GM12878 (cell line): ENCODE data around the gene TMEM266. TPM values are rescaled to one million over a fixed set of nuclear protein-coding genes. Genes with fewer than 3 reads are reported as not detected.

Experiments
- ATAC-seq: fragments of 200-7000 bp; cut with Tn5 transposase; 3 replicates; pipeline ENCODE4 v1.9.1; 2020; ENCODE audit warnings: mild to moderate bottlenecking, moderate library complexity
- BruUV-seq: library from RNA; stranded (reverse); fragments of 400-500 nt; replicated peaks from 2 replicates; lab custom pipeline; 2021; lab: Mats Ljungman, UMichigan
- CTCF ChIA-PET: fragments of 300-600 bp; sonication (Branson Sonifier 250); formaldehyde crosslinking; extraction: SDS; loops from one replicate; lab custom pipeline; 2021; ENCODE audit warnings: inconsistent platforms; lab: Yijun Ruan, JAX
- POLR2A ChIA-PET: fragments of 350-600 bp; formaldehyde crosslinking; extraction: SDS; loops from one replicate; lab custom pipeline; 2021; ENCODE audit warnings: inconsistent platforms; lab: Charles Lee
- RAD21 ChIA-PET: fragments of 300-600 bp; sonication (Branson Sonifier 250); formaldehyde crosslinking; loops from one replicate; lab custom pipeline; 2023; ENCODE audit warnings: antibody characterized with exemption; ENCODE audit not compliant: unreplicated experiment; lab: Charles Lee
- SMC1A ChIA-PET: fragments of 300-600 bp; sonication (Branson Sonifier 250); formaldehyde crosslinking; loops from one replicate; lab custom pipeline; 2023; ENCODE audit not compliant: unreplicated experiment, uncharacterized antibody; lab: Charles Lee
- DNase-seq: peaks from one replicate; pipeline ENCODE4 v3.0.0-alpha.2; 2011; ENCODE audit warnings: low read depth, low spot score
- FAIRE-seq: peaks from 3 replicates; lab custom pipeline; 2011; peaks lifted over from hg19 to GRCh38; lab: Jason Lieb, UNC
- H2AFZ ChIP-seq: 2 replicates; pipeline ENCODE4 v1.6.0; 2011; ENCODE audit warnings: low read depth, low read length, control low read depth; ENCODE audit not compliant: control insufficient read depth
- H3K27ac ChIP-seq: 2 replicates; pipeline ENCODE4 v1.5.1; 2011; ENCODE audit warnings: control low read depth; ENCODE audit not compliant: control insufficient read depth, insufficient read depth
- H3K27me3 ChIP-seq, 2 experiments: replicated peaks in 1 of 2; 2 replicates each; pipeline versions ENCODE4 v1.6.0 to v1.6.1; 2011; ENCODE audit warnings: low read length in 1 of 2; ENCODE audit not compliant: control insufficient read depth in 2 of 2, insufficient read depth in 2 of 2
- H3K36me3 ChIP-seq, 2 experiments: 2 replicates each; pipeline ENCODE4 v1.5.1; 2011; ENCODE audit warnings: low read length in 1 of 2; ENCODE audit not compliant: control insufficient read depth in 2 of 2, insufficient read depth in 2 of 2
- H3K4me1 ChIP-seq: 2 replicates; pipeline ENCODE4 v1.6.1; 2011; ENCODE audit warnings: mild to moderate bottlenecking, low read length, moderate library complexity, mixed read lengths; ENCODE audit not compliant: control insufficient read depth, insufficient read depth
- H3K4me2 ChIP-seq: 2 replicates; pipeline ENCODE4 v1.6.0; 2011; ENCODE audit warnings: control low read depth; ENCODE audit not compliant: control insufficient read depth, insufficient read depth
- H3K4me3 ChIP-seq: fragments of 200-600 bp; sonication (generic); 2 replicates; pipeline ENCODE4 v1.5.1; 2016
- H3K79me2 ChIP-seq: 2 replicates; pipeline ENCODE4 v1.6.0; 2011; ENCODE audit warnings: low read length; ENCODE audit not compliant: control insufficient read depth, insufficient read depth
- H3K9ac ChIP-seq: 2 replicates; pipeline ENCODE4 v1.8.0; 2011; ENCODE audit warnings: low read length, control low read depth, mixed read lengths; ENCODE audit not compliant: control insufficient read depth, insufficient read depth
- H3K9me3 ChIP-seq: replicated peaks from 3 replicates; pipeline ENCODE4 v1.5.1; 2011; ENCODE audit warnings: mild to moderate bottlenecking, low read length; ENCODE audit not compliant: control insufficient read depth, insufficient read depth
- H4K20me1 ChIP-seq: 2 replicates; pipeline ENCODE4 v1.6.0; 2011; ENCODE audit not compliant: control insufficient read depth, insufficient read depth
- ATF7 ChIP-seq: fragments of 450-650 bp; IDR thresholded peaks from 2 replicates; pipeline ENCODE4 v1.6.1; 2016; ENCODE audit warnings: low read depth, mild to moderate bottlenecking
- CTCF ChIP-seq, 3 experiments: IDR thresholded peaks in 2 of 3; conservative IDR thresholded peaks in 1 of 3; 2 replicates each; pipeline ENCODE4 v1.5.1; 2011; ENCODE audit warnings: low read depth in 3 of 3, low read length in 3 of 3, mild to moderate bottlenecking in 3 of 3, control low read depth in 2 of 3, moderate library complexity in 2 of 3, inconsistent platforms in 1 of 3, mixed read lengths in 1 of 3; ENCODE audit not compliant: control insufficient read depth in 2 of 3, insufficient read depth in 1 of 3; ENCODE audit errors: extremely low read depth in 1 of 3
- ETV6 ChIP-seq, 2 experiments: fragments of 450-650 bp in 1 of 2; IDR thresholded peaks in 1 of 2; conservative IDR thresholded peaks in 1 of 2; 2 replicates each; pipeline ENCODE4 v1.6.1; 2014; ENCODE audit warnings: antibody characterized with exemption in 1 of 2, borderline replicate concordance in 1 of 2, low read depth in 1 of 2, mild to moderate bottlenecking in 1 of 2, moderate library complexity in 1 of 2
- HCFC1 ChIP-seq: fragments of 150-350 bp; IDR thresholded peaks from 2 replicates; pipeline ENCODE4 v1.6.1; 2014; ENCODE audit warnings: low read length
- HDAC2 ChIP-seq: fragments of 200-600 bp; sonication (generic); IDR thresholded peaks from 2 replicates; pipeline ENCODE4 v1.6.1; 2017
- LARP7 ChIP-seq: fragments of 450-650 bp; IDR thresholded peaks from 2 replicates; pipeline ENCODE4 v1.6.1; 2017; ENCODE audit warnings: mild to moderate bottlenecking
- MEF2B ChIP-seq: fragments of 450-650 bp; IDR thresholded peaks from 2 replicates; pipeline ENCODE4 v1.6.1; 2018; ENCODE audit warnings: mild to moderate bottlenecking, moderate library complexity; ENCODE audit not compliant: partially characterized antibody, poor library complexity, severe bottlenecking
- MTA2 ChIP-seq: fragments of 450-650 bp; IDR thresholded peaks from 2 replicates; pipeline ENCODE4 v1.6.1; 2016; ENCODE audit warnings: low read depth, mild to moderate bottlenecking, moderate library complexity
- NR2C2 ChIP-seq: IDR thresholded peaks from 2 replicates; pipeline ENCODE4 v1.6.1; 2011; ENCODE audit warnings: borderline replicate concordance, low read depth; ENCODE audit not compliant: control insufficient read depth, insufficient read length
- PAX8 ChIP-seq: fragments of 450-650 bp; IDR thresholded peaks from 2 replicates; pipeline ENCODE4 v1.6.1; 2017; ENCODE audit warnings: mild to moderate bottlenecking, moderate library complexity
- RAD21 ChIP-seq: IDR thresholded peaks from 2 replicates; pipeline ENCODE4 v1.6.1; 2011; ENCODE audit warnings: mild to moderate bottlenecking, low read depth, low read length, moderate library complexity; ENCODE audit not compliant: insufficient read depth
- RAD51 ChIP-seq: fragments of 450-650 bp; IDR thresholded peaks from 2 replicates; pipeline ENCODE4 v1.6.1; 2016; ENCODE audit warnings: moderate library complexity, mild to moderate bottlenecking, inconsistent platforms
- SMC3 ChIP-seq: IDR thresholded peaks from 2 replicates; pipeline ENCODE4 v1.6.1; 2011; ENCODE audit warnings: low read length, improper control_type of control experiment, borderline replicate concordance
- STAT1 ChIP-seq: fragments of 450-650 bp; conservative IDR thresholded peaks from 2 replicates; pipeline ENCODE4 v1.6.1; 2014; ENCODE audit warnings: antibody characterized with exemption, mild to moderate bottlenecking
- WGBS: methylation state at CpG from one replicate; pipeline ENCODE4 v1.1.6; 2016; ENCODE audit warnings: low lambda C conversion rate; ENCODE audit not compliant: insufficient replicate concordance, insufficient coverage; ENCODE audit errors: missing lambda C conversion rate; 5-methylcytosine and 5-hydroxymethylcytosine counted together
- in situ Hi-C: fragments of 300-500 bp; cut with MboI; formaldehyde crosslinking; loops from 9 replicates; pipeline ENCODE4 v1.14.3; 2018; ENCODE audit warnings: mixed read lengths
- intact Hi-C: fragments of 100-400 bp; cut with micrococcal nuclease; formaldehyde crosslinking; loops from one replicate; pipeline ENCODE4 v1.14.2; 2022; ENCODE audit not compliant: unreplicated experiment
- polyA plus RNA-seq, 11 experiments: library from polyadenylated mRNA; depleted of rRNA in 4 of 11; unstranded in 6 of 11; stranded (reverse) in 5 of 11; fragments of >200 nt; fragmentation: Nextera tagmentation in 4 of 11; fragmentation: Illumina TruSeq in 1 of 11; extraction: Ambion mirVana in 4 of 11; extraction: Trizol in 1 of 11; gene quantifications; 1 replicate in 1 of 11; 2 replicates in 10 of 11; pipeline versions ENCODE4 v1.2.1 to v1.2.3, GENCODE V29; 2011 to 2016; ENCODE audit warnings: inconsistent platforms in 2 of 11, missing spikeins in 2 of 11, low read depth in 1 of 11
- total RNA-seq, 4 experiments: library from RNA; depleted of rRNA in 3 of 4; stranded (reverse); fragments of >200 nt in 3 of 4; fragmentation: Illumina TruSeq in 1 of 4; extraction: Trizol in 1 of 4; gene quantifications; 2 replicates each; pipeline versions ENCODE4 v1.2.1 to v1.2.3, GENCODE V29; 2013 to 2021
- TF ChIP-seq, protein P1 (sequence below): fragments of 450-650 bp; formaldehyde crosslinking; IDR thresholded peaks from 2 replicates; pipeline ENCODE4 v1.4.0; 2022; ENCODE audit warnings: mild to moderate bottlenecking, moderate library complexity
- TF ChIP-seq, protein P2 (sequence below): fragments of 450-650 bp; IDR thresholded peaks from 2 replicates; pipeline ENCODE4 v1.6.1; 2017; ENCODE audit warnings: mild to moderate bottlenecking, low read depth, inconsistent platforms; ENCODE audit not compliant: poor library complexity, severe bottlenecking

TMEM266 gene
- total and polyA plus RNA-seq, 10 of the 15 experiments (the other 5 are each of a cell fraction or from before 2014, with no cell fraction given): 0.11 to 0.70 (median 0.39) TPM

DNA sequence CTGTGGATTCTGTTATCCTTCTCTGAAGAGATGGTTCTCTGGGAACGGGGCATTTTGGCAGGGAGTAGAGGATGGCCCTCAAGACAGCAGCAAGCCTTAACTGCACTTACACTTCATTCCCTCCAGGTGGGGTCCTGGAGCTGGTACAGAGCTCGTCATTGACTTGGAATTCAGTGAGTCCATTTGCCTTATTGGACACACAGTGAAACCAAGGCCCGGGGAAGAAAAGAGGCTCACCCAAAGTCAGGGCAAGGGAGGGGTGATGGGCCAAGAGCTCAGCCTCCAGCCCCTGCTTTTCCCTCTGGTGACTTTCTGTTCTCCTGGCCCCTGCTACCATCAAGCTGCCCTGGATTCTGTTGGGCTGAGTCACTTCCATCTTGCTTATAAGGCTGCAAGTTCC is 125.9 kb downstream of the TMEM266 start:
- Histone ChIP-seq H2AFZ (no peak overlapping the region), H4K20me1 (no peaks in the 10 kb centered on the region; the same call in 1 of the 2 replicates), H3K27ac (no peak overlapping the region), H3K79me2 (no peaks in the 10 kb centered on the region), H3K4me1 (peaks cover 18% of the 10 kb centered on the region), H3K4me2 (no peak overlapping the region), H3K9ac (no peak overlapping the region), H3K27me3 (peaks cover 0 to 1% of the 10 kb centered on the region in 2 experiments; a peak in 2 of 4 replicates), H3K36me3 (no peaks in the 10 kb centered on the region), H3K4me3 (no peak overlapping the region), H3K9me3 (no peaks in the 10 kb centered on the region; the same call in 2 of the 3 replicates)
- RAD21 ChIA-PET: interaction anchor here (1.2 to 1.6 kb wide), 3 partner anchors 35 to 681 kb away, joined by 4 to 14 read pairs (median 4); no protein-coding TSS in a partner anchor
- SMC1A ChIA-PET: interaction anchor here (0.8 to 1.4 kb wide), 4 partner anchors 30 to 680 kb away, joined by 3 to 4 read pairs (median 4); no protein-coding TSS in a partner anchor
- BruUV-seq: no TSS peak
- ATAC-seq (peak; percentile 61), FAIRE-seq (no peak), DNase-seq (no peak)
- intact Hi-C loops (no loop called here), in situ Hi-C loops (no loop called here)
- WGBS: 35% methylated on average over 3 of the region's 3 CpGs
- CTCF ChIA-PET: interaction anchor here (0.6 to 2.8 kb wide), 11 partner anchors 11 to 681 kb away, joined by 3 to 15 read pairs (median 4); no protein-coding TSS in a partner anchor
- POLR2A ChIA-PET: no interaction called here
- TF ChIP-seq STAT1 (no peak), ATF7 (no peak), PAX8 (no peak), SMC3 (peak; percentile 43; the same call in 1 of the 2 replicates), ETV6 (conservative IDR thresholded peaks at IDR 0.05 in 1 of 2, IDR thresholded peaks at IDR 0.05 in 1 of 2; ENCODE audit: borderline replicate concordance in 1 of 2, low read depth in 1 of 2) (no peak), HDAC2 (no peak), CTCF (IDR thresholded peaks at IDR 0.05 in 2 of 3, conservative IDR thresholded peaks at IDR 0.05 in 1 of 3; ENCODE audit: control insufficient read depth in 2 of 3, extremely low read depth in 1 of 3, insufficient read depth in 1 of 3, low read depth in 3 of 3, low read length in 3 of 3) (peak; percentile 56 to 70 (median 59)), MEF2B (no peak), RAD51 (no peak), RAD21 (peak; percentile 51; the same call in 1 of the 2 replicates), LARP7 (no peak), HCFC1 (no peak), NR2C2 (no peak), MTA2 (no peak)
- TF ChIP-seq, protein P1, sequence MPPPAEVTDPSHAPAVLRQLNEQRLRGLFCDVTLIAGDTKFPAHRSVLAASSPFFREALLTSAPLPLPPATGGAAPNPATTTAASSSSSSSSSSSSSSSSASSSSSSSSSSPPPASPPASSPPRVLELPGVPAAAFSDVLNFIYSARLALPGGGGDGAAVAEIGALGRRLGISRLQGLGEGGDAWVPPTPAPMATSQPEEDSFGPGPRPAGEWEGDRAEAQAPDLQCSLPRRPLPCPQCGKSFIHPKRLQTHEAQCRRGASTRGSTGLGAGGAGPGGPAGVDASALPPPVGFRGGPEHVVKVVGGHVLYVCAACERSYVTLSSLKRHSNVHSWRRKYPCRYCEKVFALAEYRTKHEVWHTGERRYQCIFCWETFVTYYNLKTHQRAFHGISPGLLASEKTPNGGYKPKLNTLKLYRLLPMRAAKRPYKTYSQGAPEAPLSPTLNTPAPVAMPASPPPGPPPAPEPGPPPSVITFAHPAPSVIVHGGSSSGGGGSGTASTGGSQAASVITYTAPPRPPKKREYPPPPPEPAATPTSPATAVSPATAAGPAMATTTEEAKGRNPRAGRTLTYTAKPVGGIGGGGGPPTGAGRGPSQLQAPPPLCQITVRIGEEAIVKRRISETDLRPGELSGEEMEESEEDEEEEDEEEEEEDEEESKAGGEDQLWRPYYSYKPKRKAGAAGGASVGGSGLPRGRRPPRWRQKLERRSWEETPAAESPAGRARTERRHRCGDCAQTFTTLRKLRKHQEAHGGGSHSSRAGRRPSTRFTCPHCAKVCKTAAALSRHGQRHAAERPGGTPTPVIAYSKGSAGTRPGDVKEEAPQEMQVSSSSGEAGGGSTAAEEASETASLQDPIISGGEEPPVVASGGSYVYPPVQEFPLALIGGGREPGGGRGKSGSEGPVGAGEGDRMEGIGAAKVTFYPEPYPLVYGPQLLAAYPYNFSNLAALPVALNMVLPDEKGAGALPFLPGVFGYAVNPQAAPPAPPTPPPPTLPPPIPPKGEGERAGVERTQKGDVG: no peak
- TF ChIP-seq, protein P2, sequence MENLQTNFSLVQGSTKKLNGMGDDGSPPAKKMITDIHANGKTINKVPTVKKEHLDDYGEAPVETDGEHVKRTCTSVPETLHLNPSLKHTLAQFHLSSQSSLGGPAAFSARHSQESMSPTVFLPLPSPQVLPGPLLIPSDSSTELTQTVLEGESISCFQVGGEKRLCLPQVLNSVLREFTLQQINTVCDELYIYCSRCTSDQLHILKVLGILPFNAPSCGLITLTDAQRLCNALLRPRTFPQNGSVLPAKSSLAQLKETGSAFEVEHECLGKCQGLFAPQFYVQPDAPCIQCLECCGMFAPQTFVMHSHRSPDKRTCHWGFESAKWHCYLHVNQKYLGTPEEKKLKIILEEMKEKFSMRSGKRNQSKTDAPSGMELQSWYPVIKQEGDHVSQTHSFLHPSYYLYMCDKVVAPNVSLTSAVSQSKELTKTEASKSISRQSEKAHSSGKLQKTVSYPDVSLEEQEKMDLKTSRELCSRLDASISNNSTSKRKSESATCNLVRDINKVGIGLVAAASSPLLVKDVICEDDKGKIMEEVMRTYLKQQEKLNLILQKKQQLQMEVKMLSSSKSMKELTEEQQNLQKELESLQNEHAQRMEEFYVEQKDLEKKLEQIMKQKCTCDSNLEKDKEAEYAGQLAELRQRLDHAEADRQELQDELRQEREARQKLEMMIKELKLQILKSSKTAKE: no peak
